ENCODE measurements around the gene DNAH11.

The DNAH11 gene

GRCh38 chr7:21550821-21551531 lies 8.1 kb downstream of the DNAH11 start:
- Histone ChIP-seq H3K9me3 (ENCODE audit: control insufficient read depth, insufficient read depth, low read length) (no peaks in the 10 kb centered on the region), H3K4me1 (ENCODE audit: control insufficient read depth, insufficient read depth, low read length) (peaks cover 5% of the 10 kb centered on the region), H3K4me3 (ENCODE audit: low read depth, low read length) (no peak overlapping the region), H3K36me3 (ENCODE audit: control insufficient read depth, insufficient read depth, low read length) (no peaks in the 10 kb centered on the region), H3K27me3 (ENCODE audit: control insufficient read depth, insufficient read depth, low read length) (no peaks in the 10 kb centered on the region), H3K9ac (ENCODE audit: low read depth, low read length) (no peak overlapping the region)

DNA sequence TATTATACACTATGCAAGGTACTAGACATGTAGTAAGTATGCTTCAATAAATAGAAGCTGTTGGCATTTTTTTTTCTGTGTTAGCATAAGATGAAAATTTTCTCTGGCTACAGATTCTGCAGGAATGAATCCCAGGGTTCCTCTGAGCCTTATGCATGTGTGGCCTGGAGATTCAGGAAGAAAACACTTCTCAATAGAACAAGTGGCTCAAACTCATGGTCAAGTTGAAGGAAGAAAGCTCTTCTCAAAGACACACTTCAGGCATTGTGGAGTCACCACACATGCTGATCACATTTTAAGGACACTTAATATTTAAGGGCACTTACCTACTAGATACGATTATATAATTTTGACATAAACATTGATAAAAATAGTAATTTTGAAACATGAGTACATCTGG lies 19.5 kb downstream of the DNAH11 start:
- Histone ChIP-seq H3K27me3 (ENCODE audit: control insufficient read depth, insufficient read depth, low read length) (no peaks in the 10 kb centered on the region), H3K36me3 (ENCODE audit: control insufficient read depth, insufficient read depth, low read length) (no peaks in the 10 kb centered on the region), H3K9ac (ENCODE audit: low read depth, low read length) (no peak overlapping the region), H3K9me3 (ENCODE audit: control insufficient read depth, insufficient read depth, low read length) (no peaks in the 10 kb centered on the region), H3K4me3 (ENCODE audit: low read depth, low read length) (no peak overlapping the region), H3K4me1 (ENCODE audit: control insufficient read depth, insufficient read depth, low read length) (no peaks in the 10 kb centered on the region)

GRCh38 chr7:21565614-21566013 lies 22.8 kb downstream of the DNAH11 start:
- H3K9ac ChIP-seq (ENCODE audit: low read depth, low read length), result no peak overlapping the region
- no peaks in the 10 kb centered on the region for H3K36me3 ChIP-seq (ENCODE audit: control insufficient read depth, insufficient read depth, low read length)
- H3K4me1 ChIP-seq (ENCODE audit: control insufficient read depth, insufficient read depth, low read length), result no peaks in the 10 kb centered on the region
- no peak overlapping the region for H3K4me3 ChIP-seq (ENCODE audit: low read depth, low read length)
- no peaks in the 10 kb centered on the region for H3K27me3 ChIP-seq (ENCODE audit: control insufficient read depth, insufficient read depth, low read length)
- no peaks in the 10 kb centered on the region for H3K9me3 ChIP-seq (ENCODE audit: control insufficient read depth, insufficient read depth, low read length)

- Histone ChIP-seq H3K9me3 (ENCODE audit: control insufficient read depth, insufficient read depth, low read length) (no peaks in the 10 kb centered on the region), H3K4me1 (ENCODE audit: control insufficient read depth, insufficient read depth, low read length) (no peaks in the 10 kb centered on the region), H3K4me3 (ENCODE audit: low read depth, low read length) (no peak overlapping the region), H3K27me3 (ENCODE audit: control insufficient read depth, insufficient read depth, low read length) (no peaks in the 10 kb centered on the region), H3K36me3 (ENCODE audit: control insufficient read depth, insufficient read depth, low read length) (no peaks in the 10 kb centered on the region), H3K9ac (ENCODE audit: low read depth, low read length) (no peak overlapping the region)
Measured at GRCh38 chr7:21566094-21566493, 23.3 kb downstream of the DNAH11 start.

GRCh38 chr7:21568762-21569161 lies 25.9 kb downstream of the DNAH11 start:
- Histone ChIP-seq H3K27me3 (ENCODE audit: control insufficient read depth, insufficient read depth, low read length) (no peaks in the 10 kb centered on the region), H3K4me1 (ENCODE audit: control insufficient read depth, insufficient read depth, low read length) (no peaks in the 10 kb centered on the region), H3K9me3 (ENCODE audit: control insufficient read depth, insufficient read depth, low read length) (no peaks in the 10 kb centered on the region), H3K36me3 (ENCODE audit: control insufficient read depth, insufficient read depth, low read length) (no peaks in the 10 kb centered on the region), H3K9ac (ENCODE audit: low read depth, low read length) (no peak overlapping the region), H3K4me3 (ENCODE audit: low read depth, low read length) (no peak overlapping the region)

GRCh38 chr7:21572331-21573313 lies 29.8 kb downstream of the DNAH11 start:
- Histone ChIP-seq H3K4me3 (ENCODE audit: low read depth, low read length) (no peak overlapping the region), H3K27me3 (ENCODE audit: control insufficient read depth, insufficient read depth, low read length) (no peaks in the 10 kb centered on the region), H3K4me1 (ENCODE audit: control insufficient read depth, insufficient read depth, low read length) (no peaks in the 10 kb centered on the region), H3K36me3 (ENCODE audit: control insufficient read depth, insufficient read depth, low read length) (peaks cover 2% of the 10 kb centered on the region), H3K9me3 (ENCODE audit: control insufficient read depth, insufficient read depth, low read length) (no peaks in the 10 kb centered on the region), H3K9ac (ENCODE audit: low read depth, low read length) (no peak overlapping the region)

- peaks cover 2% of the 10 kb centered on the region for H3K36me3 ChIP-seq (ENCODE audit: control insufficient read depth, insufficient read depth, low read length)
- H3K4me1 ChIP-seq (ENCODE audit: control insufficient read depth, insufficient read depth, low read length), result no peaks in the 10 kb centered on the region
- no peaks in the 10 kb centered on the region for H3K27me3 ChIP-seq (ENCODE audit: control insufficient read depth, insufficient read depth, low read length)
- no peaks in the 10 kb centered on the region for H3K9me3 ChIP-seq (ENCODE audit: control insufficient read depth, insufficient read depth, low read length)
- H3K4me3 ChIP-seq (ENCODE audit: low read depth, low read length), result no peak overlapping the region
- H3K9ac ChIP-seq (ENCODE audit: low read depth, low read length), result no peak overlapping the region
Measured at GRCh38 chr7:21579341-21580072, 36.7 kb downstream of the DNAH11 start.

- no peaks in the 10 kb centered on the region for H3K27me3 ChIP-seq (ENCODE audit: control insufficient read depth, insufficient read depth, low read length)
- no peak overlapping the region for H3K9ac ChIP-seq (ENCODE audit: low read depth, low read length)
- H3K36me3 ChIP-seq (ENCODE audit: control insufficient read depth, insufficient read depth, low read length), result peaks cover 2% of the 10 kb centered on the region
Measured at GRCh38 chr7:21580073-21580521, 37.3 kb downstream of the DNAH11 start.

DNA sequence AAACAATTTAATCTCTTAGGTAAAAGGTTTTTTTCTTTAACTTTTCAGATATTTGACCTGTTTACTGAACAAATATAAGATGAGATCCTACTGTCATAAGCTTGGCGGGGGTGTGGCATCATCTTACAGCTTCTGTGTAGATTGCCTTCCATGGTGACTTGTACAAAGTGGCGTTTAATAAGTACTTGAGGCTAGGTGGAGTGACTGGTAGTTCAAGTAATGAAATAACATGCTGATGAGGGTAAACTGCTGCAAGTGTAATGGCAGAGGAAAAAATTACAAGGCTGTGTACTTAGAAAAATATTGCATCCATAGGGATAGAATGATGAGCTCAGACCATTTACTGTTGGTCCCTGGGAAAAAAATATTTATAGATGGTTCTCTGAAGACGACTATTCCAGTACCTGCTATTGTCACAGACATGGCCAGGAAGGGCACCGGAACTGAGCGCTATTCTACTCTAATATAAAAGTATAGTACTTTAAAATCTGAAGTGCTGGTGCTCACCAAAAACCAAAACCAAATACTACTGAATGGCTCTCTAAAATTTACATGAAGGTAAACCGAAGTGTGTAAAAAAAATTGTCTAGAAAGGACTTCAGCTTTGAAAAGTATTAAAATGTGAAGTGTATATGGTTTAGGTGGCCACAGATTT lies 42.4 kb downstream of the DNAH11 start:
- no peaks in the 10 kb centered on the region for H3K9me3 ChIP-seq (ENCODE audit: control insufficient read depth, insufficient read depth, low read length)
- no peaks in the 10 kb centered on the region for H3K27me3 ChIP-seq (ENCODE audit: control insufficient read depth, insufficient read depth, low read length)
- H3K4me3 ChIP-seq (ENCODE audit: low read depth, low read length), result no peak overlapping the region
- no peaks in the 10 kb centered on the region for H3K36me3 ChIP-seq (ENCODE audit: control insufficient read depth, insufficient read depth, low read length)
- no peaks in the 10 kb centered on the region for H3K4me1 ChIP-seq (ENCODE audit: control insufficient read depth, insufficient read depth, low read length)
- H3K9ac ChIP-seq (ENCODE audit: low read depth, low read length), result no peak overlapping the region

More at GRCh38 chr7:21580073-21580521, 37.3 kb downstream of the DNAH11 start:
- no peak overlapping the region for H3K4me3 ChIP-seq (ENCODE audit: low read depth, low read length)
- H3K9me3 ChIP-seq (ENCODE audit: control insufficient read depth, insufficient read depth, low read length), result no peaks in the 10 kb centered on the region
- no peaks in the 10 kb centered on the region for H3K4me1 ChIP-seq (ENCODE audit: control insufficient read depth, insufficient read depth, low read length)

- no peaks in the 10 kb centered on the region for H3K9me3 ChIP-seq (ENCODE audit: control insufficient read depth, insufficient read depth, low read length)
- no peaks in the 10 kb centered on the region for H3K4me1 ChIP-seq (ENCODE audit: control insufficient read depth, insufficient read depth, low read length)
- no peaks in the 10 kb centered on the region for H3K27me3 ChIP-seq (ENCODE audit: control insufficient read depth, insufficient read depth, low read length)
- no peak overlapping the region for H3K9ac ChIP-seq (ENCODE audit: low read depth, low read length)
- H3K36me3 ChIP-seq (ENCODE audit: control insufficient read depth, insufficient read depth, low read length), result no peaks in the 10 kb centered on the region
- H3K4me3 ChIP-seq (ENCODE audit: low read depth, low read length), result no peak overlapping the region
Measured at GRCh38 chr7:21587139-21587784, 44.4 kb downstream of the DNAH11 start.

- Histone ChIP-seq H3K36me3 (ENCODE audit: control insufficient read depth, insufficient read depth, low read length) (no peaks in the 10 kb centered on the region), H3K4me1 (ENCODE audit: control insufficient read depth, insufficient read depth, low read length) (no peaks in the 10 kb centered on the region), H3K27me3 (ENCODE audit: control insufficient read depth, insufficient read depth, low read length) (no peaks in the 10 kb centered on the region), H3K9ac (ENCODE audit: low read depth, low read length) (no peak overlapping the region), H3K9me3 (ENCODE audit: control insufficient read depth, insufficient read depth, low read length) (no peaks in the 10 kb centered on the region), H3K4me3 (ENCODE audit: low read depth, low read length) (no peak overlapping the region)
Measured at GRCh38 chr7:21596801-21597200, 54.0 kb downstream of the DNAH11 start.

Measured in iPS-15b (cell line).